ENCODE data around the gene WNT4.

The WNT4 gene

DNA sequence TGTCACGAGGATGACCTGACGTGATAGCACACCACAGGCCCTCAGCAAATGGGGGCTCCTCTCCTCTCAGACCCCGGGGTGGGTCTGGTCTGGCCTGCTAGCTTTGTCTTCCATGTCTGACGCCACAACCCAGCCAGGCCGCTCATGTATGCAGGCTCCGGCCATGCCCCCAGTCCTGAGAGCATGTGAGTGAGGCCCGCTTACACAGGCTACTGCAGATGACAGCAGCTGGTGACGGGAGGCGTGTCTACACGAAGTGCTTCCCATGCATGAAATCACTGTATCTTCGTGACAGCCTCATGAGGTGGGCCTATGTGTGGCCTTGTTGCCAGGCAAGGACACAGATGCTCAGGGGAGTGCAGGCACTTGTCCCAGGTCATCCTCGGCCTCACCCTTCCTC, 16.4 kb downstream of the WNT4 start:
- TF ChIP-seq OSR1 (CRISPR knock-in tag; IDR thresholded peaks at IDR 0.05), result no peak
- no peak for TF ChIP-seq ESRRG (CRISPR knock-in tag; IDR thresholded peaks at IDR 0.05)
- TF ChIP-seq, protein P1, sequence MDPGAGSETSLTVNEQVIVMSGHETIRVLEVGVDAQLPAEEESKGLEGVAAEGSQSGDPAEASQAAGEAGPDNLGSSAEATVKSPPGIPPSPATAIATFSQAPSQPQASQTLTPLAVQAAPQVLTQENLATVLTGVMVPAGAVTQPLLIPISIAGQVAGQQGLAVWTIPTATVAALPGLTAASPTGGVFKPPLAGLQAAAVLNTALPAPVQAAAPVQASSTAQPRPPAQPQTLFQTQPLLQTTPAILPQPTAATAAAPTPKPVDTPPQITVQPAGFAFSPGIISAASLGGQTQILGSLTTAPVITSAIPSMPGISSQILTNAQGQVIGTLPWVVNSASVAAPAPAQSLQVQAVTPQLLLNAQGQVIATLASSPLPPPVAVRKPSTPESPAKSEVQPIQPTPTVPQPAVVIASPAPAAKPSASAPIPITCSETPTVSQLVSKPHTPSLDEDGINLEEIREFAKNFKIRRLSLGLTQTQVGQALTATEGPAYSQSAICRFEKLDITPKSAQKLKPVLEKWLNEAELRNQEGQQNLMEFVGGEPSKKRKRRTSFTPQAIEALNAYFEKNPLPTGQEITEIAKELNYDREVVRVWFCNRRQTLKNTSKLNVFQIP (CRISPR knock-in tag; IDR thresholded peaks at IDR 0.05; ENCODE audit: borderline replicate concordance, low read depth), result no peak
- no peak for TF ChIP-seq BACH2 (CRISPR knock-in tag; IDR thresholded peaks at IDR 0.05; ENCODE audit: borderline replicate concordance)
- no peak for TF ChIP-seq ARNTL (CRISPR knock-in tag; IDR thresholded peaks at IDR 0.05; ENCODE audit: borderline replicate concordance, low read depth)
- no peak for ATAC-seq

DNA sequence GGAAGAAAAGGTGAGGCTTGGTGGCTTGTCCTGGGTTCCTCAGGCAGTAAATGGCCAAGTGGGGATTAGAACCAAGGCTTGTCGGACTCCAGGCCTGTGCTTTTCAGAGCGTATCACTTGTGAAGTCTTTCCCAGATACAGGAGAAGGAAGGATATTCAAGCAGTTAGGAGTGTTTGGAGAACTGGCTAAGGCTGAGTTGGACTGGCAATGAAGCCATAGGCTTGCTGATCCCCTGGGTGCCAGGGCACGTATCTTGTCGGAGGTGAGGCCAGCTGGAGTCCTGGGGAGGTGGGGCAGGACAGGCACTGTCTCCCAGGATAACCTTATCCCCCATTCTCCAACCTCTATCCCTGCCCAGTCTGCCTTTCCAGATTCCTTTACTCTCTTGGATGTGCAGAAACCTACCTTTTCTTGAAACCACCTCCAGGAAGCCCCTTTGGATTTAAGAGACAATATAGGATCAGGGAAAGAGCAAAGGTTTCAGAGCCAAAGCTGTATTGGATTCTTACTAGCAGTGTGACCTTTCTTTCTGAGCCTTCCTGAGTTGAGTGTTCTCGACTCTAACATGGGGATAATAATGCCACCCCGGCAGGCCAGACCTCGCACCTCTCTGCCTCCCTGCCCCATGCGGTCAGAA, 18.2 kb downstream of the WNT4 start:
- TF ChIP-seq, protein P1 (CRISPR knock-in tag; IDR thresholded peaks at IDR 0.05; ENCODE audit: borderline replicate concordance, low read depth), result no peak
- TF ChIP-seq ZNF70 (CRISPR knock-in tag; IDR thresholded peaks at IDR 0.05), result no peak
- TF ChIP-seq ISL1 (CRISPR knock-in tag; IDR thresholded peaks at IDR 0.05), result no peak
- no peak for TF ChIP-seq CSDC2 (CRISPR knock-in tag; IDR thresholded peaks at IDR 0.05)
- TF ChIP-seq BACH2 (CRISPR knock-in tag; IDR thresholded peaks at IDR 0.05; ENCODE audit: borderline replicate concordance), result no peak
- TF ChIP-seq, protein P2, sequence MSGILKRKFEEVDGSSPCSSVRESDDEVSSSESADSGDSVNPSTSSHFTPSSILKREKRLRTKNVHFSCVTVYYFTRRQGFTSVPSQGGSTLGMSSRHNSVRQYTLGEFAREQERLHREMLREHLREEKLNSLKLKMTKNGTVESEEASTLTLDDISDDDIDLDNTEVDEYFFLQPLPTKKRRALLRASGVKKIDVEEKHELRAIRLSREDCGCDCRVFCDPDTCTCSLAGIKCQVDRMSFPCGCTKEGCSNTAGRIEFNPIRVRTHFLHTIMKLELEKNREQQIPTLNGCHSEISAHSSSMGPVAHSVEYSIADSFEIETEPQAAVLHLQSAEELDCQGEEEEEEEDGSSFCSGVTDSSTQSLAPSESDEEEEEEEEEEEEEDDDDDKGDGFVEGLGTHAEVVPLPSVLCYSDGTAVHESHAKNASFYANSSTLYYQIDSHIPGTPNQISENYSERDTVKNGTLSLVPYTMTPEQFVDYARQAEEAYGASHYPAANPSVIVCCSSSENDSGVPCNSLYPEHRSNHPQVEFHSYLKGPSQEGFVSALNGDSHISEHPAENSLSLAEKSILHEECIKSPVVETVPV (CRISPR knock-in tag; IDR thresholded peaks at IDR 0.05), result no peak
- TF ChIP-seq, protein P3, sequence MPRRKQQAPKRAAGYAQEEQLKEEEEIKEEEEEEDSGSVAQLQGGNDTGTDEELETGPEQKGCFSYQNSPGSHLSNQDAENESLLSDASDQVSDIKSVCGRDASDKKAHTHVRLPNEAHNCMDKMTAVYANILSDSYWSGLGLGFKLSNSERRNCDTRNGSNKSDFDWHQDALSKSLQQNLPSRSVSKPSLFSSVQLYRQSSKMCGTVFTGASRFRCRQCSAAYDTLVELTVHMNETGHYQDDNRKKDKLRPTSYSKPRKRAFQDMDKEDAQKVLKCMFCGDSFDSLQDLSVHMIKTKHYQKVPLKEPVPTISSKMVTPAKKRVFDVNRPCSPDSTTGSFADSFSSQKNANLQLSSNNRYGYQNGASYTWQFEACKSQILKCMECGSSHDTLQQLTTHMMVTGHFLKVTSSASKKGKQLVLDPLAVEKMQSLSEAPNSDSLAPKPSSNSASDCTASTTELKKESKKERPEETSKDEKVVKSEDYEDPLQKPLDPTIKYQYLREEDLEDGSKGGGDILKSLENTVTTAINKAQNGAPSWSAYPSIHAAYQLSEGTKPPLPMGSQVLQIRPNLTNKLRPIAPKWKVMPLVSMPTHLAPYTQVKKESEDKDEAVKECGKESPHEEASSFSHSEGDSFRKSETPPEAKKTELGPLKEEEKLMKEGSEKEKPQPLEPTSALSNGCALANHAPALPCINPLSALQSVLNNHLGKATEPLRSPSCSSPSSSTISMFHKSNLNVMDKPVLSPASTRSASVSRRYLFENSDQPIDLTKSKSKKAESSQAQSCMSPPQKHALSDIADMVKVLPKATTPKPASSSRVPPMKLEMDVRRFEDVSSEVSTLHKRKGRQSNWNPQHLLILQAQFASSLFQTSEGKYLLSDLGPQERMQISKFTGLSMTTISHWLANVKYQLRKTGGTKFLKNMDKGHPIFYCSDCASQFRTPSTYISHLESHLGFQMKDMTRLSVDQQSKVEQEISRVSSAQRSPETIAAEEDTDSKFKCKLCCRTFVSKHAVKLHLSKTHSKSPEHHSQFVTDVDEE (CRISPR knock-in tag; IDR thresholded peaks at IDR 0.05), result no peak
- TF ChIP-seq TOX (CRISPR knock-in tag; IDR thresholded peaks at IDR 0.05; ENCODE audit: borderline replicate concordance), result no peak
- no peak for TF ChIP-seq SNAI2 (CRISPR knock-in tag; IDR thresholded peaks at IDR 0.05)
- ATAC-seq, result no peak

DNA sequence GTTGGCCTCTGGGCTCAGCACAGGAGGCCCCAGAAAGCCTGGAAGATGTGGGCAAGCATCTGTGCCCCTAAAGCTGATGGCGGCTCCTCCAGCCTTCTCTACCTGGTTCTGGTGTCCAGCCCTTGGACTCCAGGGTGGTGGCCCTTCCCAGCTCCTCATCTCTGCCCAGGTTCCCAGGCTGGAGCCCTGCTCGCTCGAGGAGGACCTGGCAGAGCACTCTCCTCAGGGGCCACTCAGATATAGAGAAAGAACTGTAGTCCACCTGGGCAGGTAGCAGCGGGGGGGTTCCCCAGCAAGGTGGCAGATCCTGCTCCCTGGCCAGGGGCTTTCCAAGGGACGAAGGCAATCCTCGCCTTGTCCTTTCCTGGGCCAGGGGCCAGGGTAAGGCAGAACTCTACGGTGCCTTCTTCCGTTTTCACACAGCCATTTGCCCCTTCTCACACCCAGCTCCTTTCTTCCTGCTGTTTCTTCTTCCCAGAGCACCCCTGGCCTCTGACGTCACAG, 18.9 kb downstream of the WNT4 start:
- TF ChIP-seq TOX (CRISPR knock-in tag; IDR thresholded peaks at IDR 0.05; ENCODE audit: borderline replicate concordance), result no peak
- no peak for TF ChIP-seq ZC3H10 (CRISPR knock-in tag; IDR thresholded peaks at IDR 0.05)
- TF ChIP-seq, protein P3 (CRISPR knock-in tag; IDR thresholded peaks at IDR 0.05), result no peak
- no peak for TF ChIP-seq BACH2 (CRISPR knock-in tag; IDR thresholded peaks at IDR 0.05; ENCODE audit: borderline replicate concordance)
- no peak for TF ChIP-seq ZFP30 (CRISPR knock-in tag; IDR thresholded peaks at IDR 0.05)
- TF ChIP-seq CSDC2 (CRISPR knock-in tag; IDR thresholded peaks at IDR 0.05), result no peak
- TF ChIP-seq ZNF70 (CRISPR knock-in tag; IDR thresholded peaks at IDR 0.05), result no peak
- ATAC-seq, result no peak

DNA sequence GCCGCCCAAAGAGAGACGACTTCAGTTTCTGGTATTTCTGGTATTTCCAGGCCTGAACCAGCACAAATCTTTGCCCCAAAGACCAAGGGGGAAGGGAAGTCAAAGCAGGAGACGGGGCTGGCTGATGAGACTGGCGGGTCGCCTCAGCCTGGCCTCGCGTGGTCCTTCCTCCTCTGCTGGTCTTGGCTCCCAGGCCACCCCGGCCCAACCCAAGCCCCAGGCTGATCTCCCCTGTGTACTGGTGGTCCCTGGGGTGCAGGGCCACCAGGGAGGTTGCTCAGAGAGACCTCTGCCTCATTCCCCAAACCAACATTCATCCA, 19.9 kb downstream of the WNT4 start:
- no peak for ATAC-seq
- TF ChIP-seq TCF4 (CRISPR knock-in tag; IDR thresholded peaks at IDR 0.05; ENCODE audit: borderline replicate concordance) (no peak), ZNF565 (CRISPR knock-in tag; conservative IDR thresholded peaks at IDR 0.05; ENCODE audit: low read depth) (no peak)

Data from SK-N-SH treated with all-trans-retinoic acid at 6 μM for 48 hours (cell line).